ENCODE data around the gene TBC1D7.

DNA sequence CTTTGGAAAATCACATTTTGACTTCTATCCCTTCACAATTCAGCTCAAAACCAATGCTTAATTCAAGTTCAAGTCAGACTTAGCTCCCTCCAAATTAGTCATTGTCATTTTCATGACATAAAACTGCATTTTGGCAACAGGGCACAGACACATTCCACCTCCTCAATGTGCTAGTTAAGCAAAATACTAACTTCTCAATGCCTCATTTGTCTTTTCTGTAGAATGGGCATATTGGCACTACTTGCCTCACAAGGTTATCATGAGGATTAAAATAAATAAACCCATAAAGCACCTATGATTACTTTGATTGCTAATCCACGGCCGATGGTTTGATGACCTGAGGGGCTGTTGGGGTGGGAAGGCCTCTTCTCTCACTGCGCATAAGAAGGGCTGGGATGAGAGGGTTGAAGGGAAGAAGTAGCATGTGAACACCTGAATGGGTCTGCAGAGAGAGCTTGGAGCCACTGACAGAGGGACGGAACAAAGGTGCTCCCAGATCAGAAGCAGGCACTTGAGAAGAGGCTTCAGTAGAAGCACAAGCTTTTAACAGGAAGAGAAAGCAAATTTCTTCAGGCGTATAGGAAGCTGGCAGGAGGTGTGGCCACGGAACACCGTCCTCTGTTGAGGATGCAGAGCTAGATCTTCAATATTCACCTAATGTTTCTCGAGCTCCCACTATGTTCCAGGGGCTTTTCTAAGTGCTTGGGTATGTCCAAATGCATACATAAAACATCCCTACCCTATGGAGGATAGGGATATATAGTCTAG, 11.7 kb upstream of the TBC1D7 start:
- no peak for TF ChIP-seq EP300 (IDR thresholded peaks at IDR 0.05)
- TF ChIP-seq, protein P1, sequence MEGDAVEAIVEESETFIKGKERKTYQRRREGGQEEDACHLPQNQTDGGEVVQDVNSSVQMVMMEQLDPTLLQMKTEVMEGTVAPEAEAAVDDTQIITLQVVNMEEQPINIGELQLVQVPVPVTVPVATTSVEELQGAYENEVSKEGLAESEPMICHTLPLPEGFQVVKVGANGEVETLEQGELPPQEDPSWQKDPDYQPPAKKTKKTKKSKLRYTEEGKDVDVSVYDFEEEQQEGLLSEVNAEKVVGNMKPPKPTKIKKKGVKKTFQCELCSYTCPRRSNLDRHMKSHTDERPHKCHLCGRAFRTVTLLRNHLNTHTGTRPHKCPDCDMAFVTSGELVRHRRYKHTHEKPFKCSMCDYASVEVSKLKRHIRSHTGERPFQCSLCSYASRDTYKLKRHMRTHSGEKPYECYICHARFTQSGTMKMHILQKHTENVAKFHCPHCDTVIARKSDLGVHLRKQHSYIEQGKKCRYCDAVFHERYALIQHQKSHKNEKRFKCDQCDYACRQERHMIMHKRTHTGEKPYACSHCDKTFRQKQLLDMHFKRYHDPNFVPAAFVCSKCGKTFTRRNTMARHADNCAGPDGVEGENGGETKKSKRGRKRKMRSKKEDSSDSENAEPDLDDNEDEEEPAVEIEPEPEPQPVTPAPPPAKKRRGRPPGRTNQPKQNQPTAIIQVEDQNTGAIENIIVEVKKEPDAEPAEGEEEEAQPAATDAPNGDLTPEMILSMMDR (IDR thresholded peaks at IDR 0.05), result no peak
